ENCODE measurements around the gene CAPN1.
"Not testable (repeated sequence)": the region's sequence is repeated elsewhere in the genome, so short reads cannot be mapped to it uniquely, and the experiment has no call there.

CAPN1 gene

DNA sequence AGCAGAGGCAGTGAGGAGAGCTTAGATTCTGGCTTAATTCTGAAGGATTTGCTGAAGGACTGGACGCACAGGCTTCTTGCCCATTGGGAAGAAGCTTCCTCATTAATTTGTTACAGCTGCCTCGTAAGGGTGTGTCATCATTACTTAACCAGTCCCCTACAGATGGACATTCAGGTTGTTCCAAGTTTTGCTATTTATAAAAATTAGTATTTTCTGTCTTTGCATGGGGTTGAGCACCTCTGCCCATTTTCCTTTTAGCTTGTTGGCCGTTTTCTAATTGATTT, 38.1 kb downstream of the CAPN1 start:
- no peak for DNase-seq

DNA sequence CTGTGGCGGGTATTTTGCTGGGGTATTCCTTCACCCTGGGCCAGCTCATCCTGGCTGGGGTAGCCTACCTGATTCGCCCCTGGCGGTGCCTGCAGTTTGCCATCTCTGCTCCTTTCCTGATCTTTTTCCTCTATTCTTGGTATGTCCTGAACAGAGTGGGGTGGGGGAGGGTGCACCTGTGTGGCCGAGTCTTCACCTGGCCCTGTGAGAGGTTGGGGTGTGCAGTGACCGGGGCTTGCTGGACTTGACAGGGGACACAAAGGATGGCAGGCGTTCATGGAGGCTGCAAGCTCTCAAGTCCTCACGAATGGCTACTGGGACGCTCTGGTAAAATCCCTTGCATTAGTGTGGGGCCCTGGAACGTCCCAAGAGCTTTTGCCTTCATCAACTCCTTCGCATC, 39.3 kb downstream of the CAPN1 start:
- DNase-seq, result no peak

DNA sequence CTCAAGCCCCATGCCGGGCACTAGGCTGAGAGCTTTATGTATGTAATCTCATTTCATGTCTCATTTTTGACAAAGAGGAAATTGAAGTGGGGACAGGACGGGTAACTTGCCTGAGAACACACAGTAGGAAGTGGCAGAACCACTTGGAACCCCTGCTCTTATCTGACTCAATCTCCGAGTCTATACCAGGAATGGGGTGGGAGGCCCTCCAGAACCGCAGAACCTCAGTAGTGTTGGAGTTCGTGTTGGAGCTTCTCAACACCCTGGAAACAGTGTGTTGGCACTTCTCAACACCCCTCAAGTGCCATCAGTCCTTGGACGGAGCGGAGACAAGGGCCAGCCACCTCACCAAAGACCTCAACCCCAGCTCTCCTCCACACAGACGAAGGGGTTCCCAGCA, 41.3 kb downstream of the CAPN1 start:
- DNase-seq, result no peak

DNA sequence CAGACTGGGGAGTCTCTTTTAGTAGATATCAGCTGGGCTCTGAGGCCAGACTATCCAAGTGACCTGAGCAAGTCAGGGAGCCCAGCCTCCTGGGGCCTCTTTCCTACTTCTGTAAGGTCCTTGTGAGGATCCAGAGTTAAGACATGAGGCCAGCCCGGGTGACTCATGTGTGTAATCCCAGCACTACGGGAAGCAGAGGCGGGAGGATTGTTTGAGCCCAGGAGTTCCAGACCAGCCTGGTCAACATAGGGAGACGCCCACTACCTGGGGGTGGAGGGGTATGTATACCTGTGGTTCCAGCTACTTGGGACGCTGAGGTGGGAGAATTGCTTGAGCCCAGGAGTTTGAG, 43.2 kb downstream of the CAPN1 start:
- no peak for DNase-seq

DNA sequence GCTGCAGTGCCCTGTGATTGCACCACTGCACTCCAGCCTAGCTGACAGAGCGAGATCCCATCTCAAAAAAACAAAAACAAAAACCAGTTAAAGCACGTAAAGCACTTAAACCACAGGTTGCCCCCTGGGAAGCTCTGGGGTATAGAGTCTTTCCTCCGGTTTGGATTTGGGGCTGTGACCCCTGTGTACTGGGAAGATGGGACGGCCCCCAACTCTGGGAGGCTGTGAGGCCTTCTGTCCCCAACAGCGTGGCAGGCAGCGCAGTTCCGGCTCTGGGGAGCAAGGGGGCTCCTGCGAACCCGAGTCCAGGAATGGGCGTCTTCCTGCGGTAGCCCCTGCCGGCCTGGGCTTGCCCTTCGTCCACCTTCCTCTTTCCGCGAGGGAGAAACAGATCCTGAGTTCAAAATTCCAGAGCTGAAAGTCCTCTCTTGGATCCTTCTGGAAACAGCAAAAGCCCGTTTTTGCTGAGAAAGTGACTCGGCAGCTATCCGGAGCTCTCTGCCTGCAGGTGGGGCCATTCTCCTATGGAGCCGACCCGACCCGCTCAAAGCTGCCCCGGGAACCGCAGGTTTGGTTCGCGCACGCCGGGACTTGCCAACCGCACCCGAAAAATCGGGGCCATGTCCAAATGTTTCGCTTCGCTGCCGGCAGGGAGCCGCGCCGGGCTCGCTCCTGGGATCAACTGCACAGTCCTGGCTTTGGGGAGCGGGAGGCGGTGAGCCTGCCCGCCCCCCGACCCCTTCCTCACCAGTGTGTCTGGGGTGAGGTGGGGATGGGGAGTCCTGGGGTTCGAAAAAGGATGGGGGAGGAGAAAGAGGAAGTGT, 43.8 kb downstream of the CAPN1 start:
- no peak for DNase-seq

DNA sequence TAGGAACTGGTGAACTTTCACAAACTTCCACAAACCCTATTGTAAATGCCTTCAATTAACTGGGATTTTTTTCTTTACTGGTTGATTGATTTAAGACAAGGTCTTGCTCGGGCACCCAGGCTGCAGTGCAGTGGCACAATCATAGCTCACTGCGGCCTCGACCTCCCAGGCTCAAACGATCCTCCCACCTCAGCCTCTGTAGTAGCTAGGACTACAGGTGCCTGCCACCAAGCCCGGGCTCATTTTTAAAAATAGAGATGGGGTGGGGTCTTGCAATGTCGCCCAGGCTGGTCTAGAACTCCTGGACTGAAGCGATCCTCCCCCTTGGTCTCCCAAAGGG, 44.3 kb downstream of the CAPN1 start:
- DNase-seq, result no peak

DNA sequence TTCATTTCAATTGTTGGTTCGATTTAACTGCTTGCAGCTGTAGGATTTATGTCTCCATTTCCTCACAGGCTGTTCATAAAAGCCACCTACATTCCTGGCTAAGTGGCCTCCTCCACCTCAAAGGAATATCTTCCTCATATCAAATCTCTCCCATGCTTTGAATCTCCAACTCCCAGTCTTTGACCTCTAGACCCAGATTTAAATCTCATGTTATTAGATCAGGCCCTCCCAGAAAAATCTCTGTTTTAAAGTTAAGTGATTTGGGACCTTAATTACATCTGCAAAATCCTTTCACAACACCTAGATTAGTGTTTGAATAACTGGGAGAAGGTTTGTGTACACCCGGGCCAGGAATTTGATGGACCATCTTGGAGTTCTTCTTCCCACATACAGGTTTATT, 46.2 kb downstream of the CAPN1 start:
- no peak for DNase-seq

DNA sequence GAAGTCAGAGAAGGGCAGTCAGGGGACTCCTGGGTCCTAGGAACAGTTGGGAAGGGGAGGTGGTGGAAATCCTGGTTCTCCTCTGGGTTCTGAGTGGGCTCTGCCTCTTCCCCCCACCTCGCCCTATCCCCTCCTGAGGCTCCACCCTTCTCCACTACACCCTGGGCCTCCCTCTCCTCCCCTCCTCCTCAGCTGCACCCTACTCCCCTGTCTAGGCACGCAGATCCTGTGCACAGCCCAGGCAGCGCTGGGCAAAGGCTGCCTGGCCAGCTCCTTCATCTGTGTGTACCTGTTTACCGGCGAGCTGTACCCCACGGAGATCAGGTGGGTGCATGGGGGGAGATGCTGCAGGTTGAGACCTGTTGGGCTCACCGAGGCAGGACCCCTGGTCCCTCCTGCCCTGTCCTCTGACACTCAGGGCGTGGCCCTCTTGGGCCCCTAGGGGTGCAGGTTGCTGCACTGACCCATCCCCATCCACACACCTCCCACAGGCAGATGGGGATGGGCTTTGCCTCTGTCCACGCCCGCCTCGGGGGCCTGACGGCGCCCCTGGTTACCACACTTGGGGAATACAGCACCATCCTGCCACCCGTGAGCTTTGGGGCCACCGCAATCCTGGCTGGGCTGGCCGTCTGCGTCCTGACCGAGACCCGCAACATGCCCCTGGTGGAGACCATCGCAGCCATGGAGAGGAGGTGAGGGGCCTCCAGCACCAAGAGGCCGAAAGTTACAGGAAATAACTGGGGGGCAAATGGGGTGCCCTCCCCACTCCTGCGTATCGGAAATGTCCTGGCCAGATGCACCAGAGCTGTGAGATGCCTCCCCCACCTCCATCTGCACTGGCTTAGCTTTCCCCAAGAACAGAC, 54.7 kb downstream of the CAPN1 start:
- no peak for DNase-seq

DNA sequence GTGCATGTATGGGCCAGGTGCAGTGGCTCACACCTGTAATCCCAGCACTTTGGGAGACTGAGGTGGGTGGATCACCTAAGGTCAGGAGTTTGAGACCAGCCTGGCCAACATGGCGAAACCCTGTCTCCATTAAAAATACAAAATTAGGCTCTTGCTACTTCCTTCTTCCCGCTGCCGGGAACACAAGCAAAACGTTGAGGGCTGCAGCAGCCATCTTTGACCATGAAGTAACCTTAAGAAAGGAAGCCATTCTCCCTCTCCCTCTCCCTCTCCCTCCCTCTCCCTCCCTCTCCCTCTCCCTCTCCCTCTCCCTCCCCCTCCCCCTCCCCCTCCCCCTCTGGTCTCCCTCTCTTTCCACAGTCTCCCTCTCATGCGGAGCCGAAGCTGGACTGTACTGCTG, 56.6 kb downstream of the CAPN1 start:
- not testable (repeated sequence) for DNase-seq

DNA sequence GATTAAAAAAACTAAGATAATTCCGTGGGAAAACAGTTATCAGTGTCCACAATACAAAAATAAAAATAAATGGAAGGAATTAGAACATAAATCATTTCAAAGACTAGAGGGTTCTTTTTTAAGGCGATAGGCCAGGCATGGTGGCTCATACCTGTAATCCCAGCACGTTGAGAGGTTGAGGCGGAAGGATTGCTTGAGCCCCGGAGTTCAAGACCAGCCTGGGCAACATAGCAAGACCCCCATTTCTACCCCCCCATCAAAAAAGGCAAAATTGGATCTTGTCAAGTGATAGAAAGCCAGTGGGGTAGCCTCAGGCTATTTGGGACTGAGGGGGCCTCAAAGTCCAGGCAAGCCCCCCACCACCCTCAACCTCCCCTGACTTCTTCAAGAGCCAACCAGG, 59.4 kb downstream of the CAPN1 start:
- no peak for DNase-seq

DNA sequence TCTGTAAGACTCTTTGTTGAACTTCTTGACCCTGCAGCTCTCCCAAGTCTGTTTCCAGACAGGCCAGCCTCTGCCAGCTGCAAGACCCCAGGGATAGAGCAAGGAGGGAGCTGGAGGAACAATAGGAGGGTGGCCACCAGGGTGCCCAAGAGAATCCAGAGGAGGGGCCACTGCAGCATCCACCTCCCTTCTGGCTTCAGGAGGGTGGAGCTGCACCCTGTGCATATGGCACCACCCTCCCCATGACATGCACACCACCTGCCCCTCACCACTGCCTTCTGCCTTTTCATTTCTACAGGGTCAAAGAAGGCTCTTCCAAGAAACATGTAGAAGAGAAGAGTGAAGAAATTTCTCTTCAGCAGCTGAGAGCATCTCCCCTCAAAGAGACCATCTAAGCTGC, 60.0 kb downstream of the CAPN1 start:
- no peak for DNase-seq

DNA sequence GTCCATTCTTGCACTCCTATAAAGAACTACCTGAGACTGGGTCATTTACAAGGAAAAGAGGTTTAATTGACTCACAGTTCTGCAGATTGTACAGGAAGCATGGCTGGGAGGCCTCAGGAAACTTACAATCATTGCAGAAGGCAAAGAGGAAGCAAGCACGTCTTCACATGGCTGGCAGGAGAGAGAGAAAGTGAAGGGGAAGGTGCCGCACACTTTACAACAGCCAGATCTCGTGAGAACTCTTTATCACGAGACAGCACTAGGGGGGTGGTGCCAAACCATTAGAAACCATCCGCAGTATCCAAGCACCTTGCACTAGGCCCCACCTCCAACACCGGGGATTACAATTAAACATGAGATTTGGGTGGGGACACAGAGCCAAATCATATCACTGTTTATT, 60.7 kb downstream of the CAPN1 start:
- DNase-seq, result no peak

DNA sequence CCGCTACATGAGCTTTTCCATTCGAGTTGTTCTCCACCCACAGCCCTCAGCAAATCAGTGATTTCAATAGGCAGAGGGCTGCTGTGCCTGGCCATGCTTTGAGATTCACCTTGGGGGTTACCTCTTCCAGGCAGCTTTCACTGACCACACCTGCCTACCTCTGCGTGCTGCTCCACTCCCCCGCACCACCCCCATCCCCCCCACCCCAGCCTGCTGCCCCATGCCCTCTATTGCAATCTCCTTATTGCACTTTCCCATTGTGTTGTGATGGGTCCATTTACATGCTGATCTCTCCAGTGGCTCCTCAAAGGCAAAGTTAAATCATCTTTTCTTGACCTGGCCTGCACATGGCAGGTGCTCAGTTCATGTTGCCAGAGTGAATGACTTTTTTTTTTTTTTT, 62.1 kb downstream of the CAPN1 start:
- DNase-seq, result no peak

DNA sequence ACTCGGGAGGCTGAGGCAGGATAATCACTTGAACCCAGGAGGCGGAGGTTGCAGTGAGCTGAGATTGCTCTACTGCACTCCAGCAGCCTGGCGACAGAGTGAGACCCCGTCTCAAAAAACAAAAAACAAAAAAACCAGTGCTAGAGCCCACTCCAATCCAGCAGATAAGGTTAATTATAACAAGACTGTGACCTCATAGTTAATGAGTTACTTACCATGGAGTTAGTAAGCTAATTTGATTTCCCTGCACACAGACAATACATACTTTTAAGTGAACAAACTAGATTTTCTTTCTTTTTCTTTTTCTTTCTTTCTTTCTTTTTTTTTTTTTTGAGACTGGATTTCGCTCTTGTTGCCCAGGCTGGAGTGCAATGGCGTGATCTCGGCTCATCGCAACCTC, 63.3 kb downstream of the CAPN1 start:
- DNase-seq, result not testable (repeated sequence)

DNA sequence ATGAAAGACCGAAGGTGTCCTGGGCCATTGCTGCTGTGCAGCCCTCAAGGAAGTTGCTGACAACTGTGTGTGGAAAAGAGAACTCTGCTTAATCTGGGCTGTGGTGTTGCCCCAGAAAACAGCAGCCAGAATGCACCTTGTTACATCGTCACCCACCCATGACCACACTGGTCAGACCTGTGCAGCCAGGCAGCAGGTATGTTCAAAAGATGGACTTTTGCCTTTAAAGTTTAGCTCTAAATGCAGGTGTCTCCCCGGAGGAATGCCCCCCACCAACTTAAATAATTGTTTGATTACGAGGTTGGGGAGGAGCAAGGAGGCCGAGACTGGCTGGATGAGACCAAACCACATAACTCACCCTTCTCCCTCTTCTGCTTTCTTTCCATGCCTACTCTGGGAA, 64.8 kb downstream of the CAPN1 start:
- DNase-seq, result no peak

DNA sequence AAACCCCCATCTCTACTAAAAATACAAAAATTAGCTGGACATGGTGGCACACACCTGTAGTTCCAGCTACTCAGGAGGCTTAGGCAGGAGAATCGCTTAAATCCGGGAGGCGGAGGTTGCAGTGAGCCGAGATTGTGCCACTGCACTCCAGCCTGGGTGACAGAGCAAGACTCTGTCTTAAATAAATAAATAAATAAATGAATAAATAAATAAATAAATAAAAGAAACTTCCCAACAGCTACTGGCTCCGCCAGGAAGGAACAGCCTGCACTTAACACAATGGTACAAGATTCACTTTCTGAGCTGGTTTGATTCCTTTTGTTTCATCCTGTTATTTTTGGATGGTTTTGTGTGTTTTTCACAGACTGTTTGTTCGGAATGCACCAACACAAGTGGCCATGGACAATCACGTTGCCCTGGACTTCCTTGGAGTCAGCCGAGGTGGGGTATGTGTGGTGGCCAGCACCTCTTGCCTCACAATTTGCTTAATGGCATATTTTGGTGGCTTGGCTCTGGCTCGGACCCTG, 66.5 kb downstream of the CAPN1 start:
- not testable (repeated sequence) for DNase-seq

DNA sequence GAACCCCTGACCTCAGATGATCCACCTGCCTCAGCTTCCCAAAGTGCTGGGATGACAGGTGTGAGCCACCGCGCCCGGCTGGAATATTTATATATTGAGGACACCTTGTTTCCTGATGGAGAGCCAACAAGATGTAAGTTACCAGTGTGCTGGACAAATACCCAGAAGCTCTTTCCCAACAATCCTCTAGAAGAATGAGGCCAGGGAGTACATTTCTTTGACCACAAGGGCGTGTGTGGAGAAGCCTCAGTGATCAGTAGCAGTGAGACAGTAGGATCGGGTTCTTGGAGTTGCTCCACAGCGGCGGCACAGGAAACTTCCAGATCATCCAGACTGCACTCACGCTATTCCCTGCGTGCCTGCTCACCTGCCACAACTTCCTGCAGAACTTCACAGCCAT, 69.7 kb downstream of the CAPN1 start:
- no peak for DNase-seq

DNA sequence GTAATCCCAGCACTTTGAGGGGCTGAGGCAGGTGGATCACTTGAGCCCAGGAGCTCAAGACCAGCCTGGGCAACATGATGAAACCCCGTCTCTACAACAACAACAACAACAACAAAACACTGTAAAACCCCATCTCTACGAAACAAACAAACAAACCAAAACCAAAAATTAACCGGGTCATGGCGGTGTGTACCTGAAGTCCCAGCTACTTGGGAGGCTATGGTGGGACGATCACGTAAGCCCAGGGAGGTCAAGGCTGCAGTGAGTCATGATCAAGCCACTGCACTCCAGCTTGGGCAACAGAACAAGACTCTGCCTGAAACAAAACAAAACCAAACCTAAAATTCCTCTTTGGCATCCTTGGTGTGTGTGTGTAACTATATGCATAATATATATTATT, 73.0 kb downstream of the CAPN1 start:
- no peak for DNase-seq

DNA sequence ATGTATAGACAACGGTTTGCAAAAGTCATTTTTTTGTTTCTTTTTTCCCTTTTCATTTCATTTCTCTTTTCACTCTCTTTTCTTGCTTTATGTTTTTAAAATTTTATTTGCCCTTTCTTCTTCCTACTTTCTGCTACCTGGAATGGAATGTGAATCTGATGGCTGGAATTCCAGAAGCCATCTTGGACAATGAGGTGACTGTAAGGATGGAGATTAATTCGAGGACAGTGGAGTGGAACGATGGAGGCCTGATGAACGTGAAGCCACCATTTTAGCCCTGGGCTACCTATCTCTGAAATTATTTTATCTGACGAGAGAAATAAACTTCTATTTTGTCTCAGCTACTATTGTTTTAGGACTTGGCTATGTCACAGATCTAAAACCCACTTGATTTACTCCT, 77.3 kb downstream of the CAPN1 start:
- DNase-seq, result no peak

DNA sequence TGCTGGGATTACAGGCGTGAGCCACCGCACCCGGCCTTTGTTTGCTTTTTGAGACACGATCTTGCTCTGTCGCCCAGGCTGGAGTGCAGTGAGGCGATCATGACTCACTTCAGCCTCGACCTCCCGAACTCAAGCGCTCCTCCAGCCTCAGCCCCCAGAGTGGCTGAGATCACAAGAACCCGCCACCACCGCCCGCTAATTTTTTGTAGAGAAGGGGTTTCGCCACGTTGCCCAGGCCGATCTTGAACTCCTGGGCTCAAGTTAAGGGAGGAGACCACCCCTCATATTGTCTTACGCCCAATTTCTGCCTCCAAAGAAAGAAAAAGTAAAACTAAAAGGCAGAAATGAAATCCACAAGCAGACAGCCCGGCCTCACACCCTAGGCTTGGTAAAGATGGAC, 78.6 kb downstream of the CAPN1 start:
- DNase-seq, result no peak

DNA sequence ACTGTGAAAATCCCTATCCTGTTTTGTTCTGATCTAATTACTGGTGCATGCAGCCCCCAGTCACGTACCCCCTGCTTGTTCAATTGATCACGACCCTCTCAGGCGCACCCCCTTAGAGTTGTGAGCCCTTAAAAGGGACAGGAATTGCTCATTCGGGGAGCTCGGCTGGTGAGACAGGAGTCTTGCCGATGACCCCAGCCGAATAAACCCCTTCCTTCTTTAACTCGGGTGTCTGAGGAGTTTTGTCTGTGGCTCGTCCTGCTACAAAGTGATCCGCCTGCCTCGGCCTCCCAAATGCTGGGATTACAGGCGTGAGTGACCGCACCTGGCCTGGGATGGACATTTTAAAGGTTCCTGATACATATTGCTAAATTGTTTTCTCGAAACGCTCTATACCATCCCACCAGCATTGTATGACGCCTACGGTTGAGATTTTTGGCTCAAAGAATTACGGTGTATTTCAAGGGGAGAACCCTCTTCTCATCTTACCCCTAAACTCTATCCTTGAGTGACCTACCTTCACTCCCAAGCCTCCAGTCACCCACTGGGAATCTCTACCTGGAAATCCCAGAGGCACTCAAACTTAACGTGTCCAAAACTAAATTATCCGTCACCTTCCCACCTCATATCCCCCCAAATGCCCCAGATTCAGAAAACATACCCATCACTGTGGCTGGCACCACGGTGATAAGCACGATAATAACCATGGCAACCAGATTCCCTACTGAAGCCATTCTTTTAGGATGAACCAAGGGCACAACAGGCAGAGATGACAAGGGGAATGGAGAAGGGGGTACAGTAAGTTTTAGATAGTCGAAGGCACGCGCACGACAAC, 79.2 kb downstream of the CAPN1 start:
- DNase-seq, result peak in 1 of 2 experiments; percentile 45
